CD4-positive, alpha-beta T cell treated with Interleukin-6 for 4 hours (primary cell): ENCODE measurements around the gene TLK2.
A peak's percentile ranks its signal among the peaks of the same experiment; 100 is the strongest.

ENCODE experiments used
- DNase-seq: peaks from one replicate; pipeline ENCODE4 v3.0.0-alpha.2; 2020; ENCODE audit warnings: mixed read lengths

TLK2 gene

DNA sequence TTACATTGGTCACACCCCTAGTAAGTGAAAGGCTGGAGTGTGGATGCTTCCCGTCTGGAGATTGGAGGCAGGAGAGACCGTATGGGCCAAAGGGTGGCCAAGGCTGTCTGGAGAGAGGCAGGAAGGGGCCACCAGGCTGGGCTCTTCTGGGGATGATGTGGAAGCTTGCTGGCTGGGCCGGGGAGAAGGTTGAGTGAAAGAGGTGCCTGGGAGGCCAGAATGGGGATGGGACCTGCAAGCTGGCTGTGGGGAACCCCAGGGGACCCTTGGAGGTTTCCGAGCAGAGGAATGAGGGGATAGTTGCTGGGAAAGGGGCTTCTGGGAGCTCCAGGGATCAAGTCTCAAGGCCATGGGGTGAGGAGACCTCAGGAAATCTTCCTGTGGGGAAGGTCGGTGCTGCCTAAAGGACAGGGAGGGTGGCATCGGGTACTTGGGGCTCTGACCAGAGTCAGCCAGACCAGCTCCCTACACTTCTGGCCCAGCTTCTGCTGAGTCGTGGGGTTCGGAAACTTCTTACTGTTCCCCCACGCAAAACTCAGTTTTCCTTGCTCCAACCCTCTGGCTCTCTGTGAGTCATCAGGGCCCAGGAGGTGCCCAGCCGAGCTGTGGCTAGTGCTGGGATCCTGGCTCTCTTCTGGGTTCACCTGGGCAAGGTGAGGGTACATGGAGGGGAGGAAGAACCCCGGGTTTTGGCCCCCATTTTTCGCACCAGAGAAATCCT is 151.9 kb downstream of the TLK2 start:
- no peak for DNase-seq

GRCh38 chr17:62631086-62631935 is 152.7 kb downstream of the TLK2 start:
- no peak for DNase-seq

- no peak for DNase-seq
Measured at GRCh38 chr17:62631936-62632924, 153.6 kb downstream of the TLK2 start.

GRCh38 chr17:62637809-62638208 is 159.2 kb downstream of the TLK2 start:
- DNase-seq = no peak

GRCh38 chr17:62641153-62641552 is 162.5 kb downstream of the TLK2 start:
- no peak for DNase-seq

DNA sequence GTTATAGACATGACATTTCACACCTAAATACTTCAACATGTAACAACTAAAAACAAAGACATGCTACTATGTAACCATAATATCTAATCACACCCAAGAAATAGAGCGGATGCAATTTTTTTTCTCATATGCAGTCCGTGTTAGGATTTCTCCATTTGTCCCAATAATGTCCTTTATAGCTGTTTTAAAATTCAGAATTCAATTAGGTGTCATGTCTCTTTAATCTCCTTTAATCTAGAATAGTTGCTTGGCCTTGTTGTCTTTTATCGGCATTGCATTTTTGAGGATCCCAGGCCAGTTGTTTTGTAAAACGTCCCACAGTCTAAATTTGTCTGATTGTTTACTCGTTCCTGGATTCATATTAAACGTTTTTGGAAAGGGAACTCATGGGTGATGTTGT is 163.3 kb downstream of the TLK2 start:
- no peak for DNase-seq

DNA sequence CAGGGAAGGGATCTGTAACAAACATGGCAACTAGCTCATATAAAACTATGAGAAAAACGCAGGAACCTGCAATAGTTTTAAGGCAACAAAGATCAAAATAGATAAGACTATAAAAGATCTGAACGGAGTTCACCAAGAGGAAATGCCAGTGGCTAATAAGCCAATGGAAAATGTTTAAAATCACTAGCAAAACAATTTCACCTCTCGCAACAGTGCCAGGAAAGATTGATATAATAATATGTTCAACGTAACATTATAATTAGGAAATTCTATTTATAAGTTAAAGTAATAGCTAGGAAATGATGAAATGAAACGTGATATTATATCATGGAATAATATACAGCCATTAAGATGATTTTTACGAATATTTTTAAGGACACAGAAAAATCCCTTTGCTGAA is 164.9 kb downstream of the TLK2 start:
- no peak for DNase-seq

- DNase-seq = no peak
Measured at GRCh38 chr17:62644487-62645173, 166.0 kb downstream of the TLK2 start.

- no peak for DNase-seq
Measured at GRCh38 chr17:62648251-62648955, 169.8 kb downstream of the TLK2 start.

DNA sequence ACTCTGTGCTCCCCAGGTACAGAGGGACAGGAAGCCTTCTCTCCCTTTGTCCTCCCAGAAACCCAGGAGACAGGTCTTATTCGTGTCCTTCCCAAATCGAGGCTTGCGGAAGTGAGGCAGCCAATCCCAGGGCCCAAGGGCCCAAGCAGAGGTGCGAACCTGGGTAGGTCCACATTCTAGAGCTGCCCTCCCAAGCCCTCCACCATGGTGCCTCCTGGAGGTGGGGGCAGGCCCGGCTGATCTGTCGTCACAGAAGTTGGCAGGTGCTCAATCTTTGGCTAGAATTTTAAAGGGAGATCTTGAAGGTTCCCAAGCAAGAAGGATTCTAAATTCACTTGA is 170.3 kb downstream of the TLK2 start:
- no peak for DNase-seq

DNA sequence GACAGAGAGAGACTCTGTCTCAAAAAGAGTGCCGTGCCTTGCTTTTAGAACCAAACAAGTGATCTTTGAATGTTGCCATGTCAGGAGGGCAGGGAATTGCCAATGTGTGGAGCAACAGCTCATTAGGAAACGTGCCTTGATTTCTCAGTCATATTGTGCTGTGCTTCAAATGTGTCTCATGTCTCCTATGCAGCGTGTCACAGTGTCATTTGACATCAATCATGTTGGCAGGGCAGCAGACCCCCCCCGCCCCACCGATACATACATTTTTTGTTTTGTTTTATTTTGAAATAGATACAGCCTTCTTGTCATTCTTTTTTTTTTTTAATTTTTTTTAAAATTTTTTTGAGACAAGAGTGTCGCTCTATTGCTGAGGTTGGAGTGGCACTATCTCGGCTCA is 170.9 kb downstream of the TLK2 start:
- DNase-seq = no peak

DNA sequence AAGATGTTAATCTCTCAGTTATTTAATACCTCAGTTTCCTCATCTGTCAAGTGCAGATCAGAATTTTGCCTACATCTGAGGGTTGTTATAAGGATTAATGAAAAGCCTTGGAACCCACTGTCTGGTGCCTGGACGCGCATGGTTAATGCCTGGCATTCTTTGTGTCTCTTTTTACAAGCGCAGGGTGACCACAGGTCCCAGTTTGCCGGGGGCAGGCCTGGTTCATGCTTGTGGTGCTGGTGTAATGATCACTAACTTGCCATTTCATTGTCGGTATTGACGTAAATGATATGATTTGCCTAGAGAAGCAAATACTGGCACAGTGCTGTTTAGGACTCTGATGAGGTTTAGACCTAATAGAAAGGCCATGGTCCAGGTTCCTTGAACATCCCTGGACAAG is 172.0 kb downstream of the TLK2 start:
- no peak for DNase-seq

DNA sequence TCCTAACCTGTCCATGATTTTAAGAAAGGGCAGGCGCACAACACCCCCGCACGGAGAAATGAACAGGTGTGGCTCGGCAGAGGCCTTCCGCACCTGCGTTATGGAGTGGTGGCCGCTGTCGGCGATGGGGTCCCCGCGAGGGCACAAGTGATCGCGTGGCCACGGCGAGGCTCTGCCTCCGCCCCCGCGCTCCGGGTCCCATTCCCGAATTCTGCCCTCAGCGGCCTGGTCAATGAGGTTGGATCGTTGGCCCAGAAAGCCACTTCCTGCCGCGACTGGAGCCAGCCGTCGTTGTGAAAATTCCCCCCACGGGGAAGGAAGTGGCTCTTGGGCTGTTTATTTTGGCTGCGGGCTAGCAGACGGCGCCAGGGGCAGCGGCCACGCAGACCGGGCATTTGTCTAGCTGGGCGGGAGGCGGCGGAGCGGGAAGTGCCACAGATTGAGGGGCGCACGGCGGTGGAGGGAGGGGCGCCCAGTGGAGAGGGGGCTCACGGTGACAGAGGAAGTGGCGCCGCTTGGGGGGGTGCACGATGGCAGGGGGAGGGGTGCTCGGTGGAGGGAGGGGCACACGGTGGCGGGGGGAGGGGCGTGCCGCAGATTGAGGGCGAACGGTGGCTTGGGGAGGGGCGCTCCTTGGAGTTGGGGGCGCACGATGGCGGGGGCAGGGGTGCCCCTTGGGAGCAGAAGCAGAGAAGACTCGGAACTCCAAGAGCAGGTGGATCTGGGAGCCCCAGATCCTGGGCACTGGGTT is 173.8 kb downstream of the TLK2 start:
- peak; percentile 39 for DNase-seq

- DNase-seq = peak; percentile 79
Measured at GRCh38 chr17:62653002-62653825, 174.6 kb downstream of the TLK2 start.

DNA sequence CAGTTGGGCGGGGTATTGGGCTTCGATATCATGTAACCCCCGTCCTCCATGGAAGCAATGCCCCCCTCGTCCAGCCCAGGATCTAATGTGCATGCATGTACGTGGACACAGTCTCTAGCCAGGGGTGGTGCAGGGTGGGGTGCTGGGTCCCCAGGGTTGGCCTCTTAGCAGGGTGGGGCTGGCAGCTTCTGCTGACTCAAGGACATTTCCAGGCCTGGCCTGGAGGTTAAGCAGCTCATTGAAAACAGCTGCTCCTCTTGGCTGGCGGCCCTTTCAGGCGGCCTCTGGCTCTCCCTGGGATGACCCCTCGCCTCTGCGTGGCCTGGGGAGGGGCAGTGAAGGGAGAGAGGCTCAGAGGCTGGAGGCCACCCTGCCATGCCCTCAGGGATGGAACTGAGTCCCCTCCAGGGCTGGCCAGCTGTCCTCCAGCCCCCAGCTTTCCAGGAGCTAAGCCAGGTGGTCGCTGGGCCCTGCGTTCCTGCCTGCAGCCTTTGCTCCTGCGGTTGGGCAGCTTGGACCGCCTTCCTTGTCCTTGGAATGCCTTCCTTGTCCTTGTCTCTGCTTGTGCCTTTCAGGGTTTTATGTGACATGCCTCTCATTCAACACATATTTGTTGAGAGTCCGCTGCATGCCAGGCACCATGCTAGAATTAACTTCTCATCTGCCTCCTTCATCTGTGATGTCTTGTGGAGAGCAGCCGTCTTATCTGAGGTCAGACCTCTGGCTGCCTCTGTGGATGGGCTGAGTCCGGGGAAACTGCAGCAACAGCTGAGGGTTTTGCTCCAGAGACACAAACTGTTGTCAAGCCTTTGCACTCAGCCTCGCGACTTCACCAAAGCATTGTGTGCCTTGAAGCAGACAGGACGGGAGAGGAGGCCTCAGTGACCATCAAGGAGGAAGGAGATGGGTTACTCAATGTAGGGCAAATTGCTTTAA is 175.5 kb downstream of the TLK2 start:
- DNase-seq = no peak

DNA sequence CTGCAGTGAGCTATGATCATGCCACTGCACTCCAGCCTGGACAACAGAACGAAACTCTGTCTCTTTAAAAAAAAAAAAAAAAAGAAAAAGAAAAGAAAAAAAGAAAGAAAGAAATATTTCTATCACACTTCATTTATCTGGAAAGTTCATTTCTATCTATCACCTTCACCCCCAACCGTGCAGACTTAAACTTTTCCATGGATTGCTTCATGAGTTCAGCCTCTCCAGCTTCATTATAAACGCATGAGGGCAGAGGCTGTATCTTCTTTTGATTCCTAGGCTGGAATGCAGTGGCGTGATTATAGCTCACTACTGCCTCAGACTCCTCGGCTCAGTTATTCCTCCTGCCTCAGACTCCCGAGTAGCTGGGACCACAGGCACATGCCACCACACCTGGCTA is 177.0 kb downstream of the TLK2 start:
- no peak for DNase-seq

DNA sequence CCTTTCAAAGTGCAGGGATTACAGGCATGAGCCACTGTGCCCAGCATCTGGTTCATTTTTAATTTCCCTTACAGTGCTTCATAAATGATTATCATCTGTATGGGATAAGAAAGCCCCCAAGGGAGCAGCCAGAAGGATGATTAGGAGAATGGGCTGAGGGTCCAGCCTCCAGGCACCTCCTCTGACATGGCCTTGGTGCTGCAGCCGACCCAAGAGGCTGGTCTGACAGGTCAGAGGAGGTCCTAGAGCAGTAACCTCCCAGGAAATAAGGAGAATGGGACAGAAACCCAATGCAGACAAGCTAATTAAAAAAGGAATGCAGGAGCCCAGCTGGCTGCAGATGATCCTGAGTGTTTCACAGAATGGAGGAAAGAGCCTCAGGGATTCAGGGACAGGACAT is 177.8 kb downstream of the TLK2 start:
- no peak for DNase-seq

- DNase-seq = no peak
Measured at GRCh38 chr17:62657145-62657665, 178.6 kb downstream of the TLK2 start.

GRCh38 chr17:62657690-62658089 is 179.1 kb downstream of the TLK2 start:
- no peak for DNase-seq
